NT2/D1 (cell line): ENCODE results near the gene NCF2.

ENCODE experiments used
- DNase-seq: peaks from one replicate; pipeline ENCODE4 v3.0.0-alpha.2; 2011; ENCODE audit warnings: low read depth, low spot score
- H3K27me3 ChIP-seq: 2 replicates; pipeline ENCODE4 v1.6.0; 2011; ENCODE audit warnings: mild to moderate bottlenecking; ENCODE audit not compliant: insufficient read length, insufficient read depth
- H3K36me3 ChIP-seq: 2 replicates; pipeline ENCODE4 v1.6.1; 2011; ENCODE audit warnings: mild to moderate bottlenecking, low read length, mixed read lengths; ENCODE audit not compliant: insufficient read depth, insufficient read length
- H3K4me1 ChIP-seq: 2 replicates; pipeline ENCODE4 v1.5.1; 2011; ENCODE audit not compliant: insufficient read depth, insufficient read length
- H3K4me3 ChIP-seq: 2 replicates; pipeline ENCODE4 v1.5.1; 2011; ENCODE audit warnings: low read depth; ENCODE audit not compliant: insufficient read length
- H3K9ac ChIP-seq: 2 replicates; pipeline ENCODE4 v1.6.0; 2011; ENCODE audit warnings: low read depth; ENCODE audit not compliant: insufficient read length
- H3K9me3 ChIP-seq: 2 replicates; pipeline ENCODE4 v1.5.1; 2011; ENCODE audit warnings: mild to moderate bottlenecking, low read length; ENCODE audit not compliant: insufficient read depth
- SUZ12 ChIP-seq: IDR thresholded peaks from 2 replicates; pipeline ENCODE4 v1.6.1; 2011; ENCODE audit not compliant: insufficient read length, insufficient read depth; ENCODE audit errors: extremely low read depth
- YY1 ChIP-seq: IDR thresholded peaks from 2 replicates; pipeline ENCODE4 v1.6.1; 2011; ENCODE audit not compliant: insufficient read length, insufficient read depth
- ZNF274 ChIP-seq: IDR thresholded peaks from 2 replicates; pipeline ENCODE4 v1.6.1; 2011; ENCODE audit warnings: mild to moderate bottlenecking, low read depth, low read length

NCF2 gene

DNA sequence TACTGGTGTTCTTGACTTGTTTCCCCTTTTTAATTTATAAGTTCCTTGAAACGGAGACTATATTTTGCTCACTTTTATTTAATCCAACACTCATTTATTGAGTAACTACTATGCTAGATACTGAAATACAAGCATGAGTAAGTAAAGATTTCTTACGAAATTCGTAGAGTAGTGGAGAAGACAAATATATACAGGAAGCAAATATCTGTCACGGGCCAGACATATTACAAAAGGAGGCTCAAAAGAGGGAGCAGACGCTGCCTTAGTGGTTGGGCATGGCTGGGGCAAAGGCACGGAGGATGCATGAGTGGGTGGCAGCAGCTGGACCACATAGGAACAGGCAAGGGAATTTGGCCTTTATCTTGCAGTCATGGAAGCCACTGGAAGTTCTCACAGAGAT is 6.8 kb downstream of the NCF2 start:
- DNase-seq, result no peak
- peaks cover 7% of the 10 kb centered on the region for H3K4me1 ChIP-seq
- H3K4me3 ChIP-seq, result no peak overlapping the region
- H3K27me3 ChIP-seq, result no peaks in the 10 kb centered on the region
- no peak overlapping the region for H3K9ac ChIP-seq
- H3K9me3 ChIP-seq, result no peaks in the 10 kb centered on the region
- TF ChIP-seq SUZ12 (no peak), YY1 (no peak), ZNF274 (no peak)
- no peaks in the 10 kb centered on the region for H3K36me3 ChIP-seq

GRCh38 chr1:183582021-183582713 is 8.1 kb downstream of the NCF2 start:
- no peaks in the 10 kb centered on the region for H3K27me3 ChIP-seq
- no peaks in the 10 kb centered on the region for H3K36me3 ChIP-seq
- H3K4me3 ChIP-seq, result no peak overlapping the region
- TF ChIP-seq YY1 (no peak), ZNF274 (no peak), SUZ12 (no peak)
- H3K4me1 ChIP-seq, result peaks cover 7% of the 10 kb centered on the region
- no peak overlapping the region for H3K9ac ChIP-seq
- no peak for DNase-seq
- no peaks in the 10 kb centered on the region for H3K9me3 ChIP-seq

DNA sequence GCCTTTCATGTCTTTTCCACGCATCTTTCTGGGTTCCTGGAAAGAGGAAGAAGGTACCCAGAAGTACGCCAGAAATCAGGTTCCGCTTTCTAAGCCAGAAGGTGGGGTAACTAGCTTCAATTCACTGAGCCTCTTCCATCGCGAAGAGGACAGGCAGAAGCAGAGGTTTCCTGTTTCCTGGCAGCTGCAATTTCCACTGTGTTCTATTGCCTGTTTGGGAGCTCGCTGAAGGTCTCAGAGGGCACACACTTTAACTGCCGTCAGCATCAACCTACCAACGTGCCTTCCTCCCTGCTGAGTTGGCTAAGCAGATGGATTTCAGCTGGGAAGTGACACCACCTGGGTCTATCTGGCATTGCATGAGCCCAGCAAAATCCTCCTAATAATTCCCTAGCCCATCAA is 10.0 kb downstream of the NCF2 start:
- DNase-seq, result no peak
- no peak overlapping the region for H3K9ac ChIP-seq
- TF ChIP-seq SUZ12, result no peak
- no peak for TF ChIP-seq ZNF274
- no peak for TF ChIP-seq YY1

GRCh38 chr1:183578856-183579255 is 11.4 kb downstream of the NCF2 start:
- Histone ChIP-seq H3K4me1 (peaks cover 7% of the 10 kb centered on the region), H3K9ac (no peak overlapping the region), H3K9me3 (no peaks in the 10 kb centered on the region), H3K27me3 (no peaks in the 10 kb centered on the region), H3K36me3 (no peaks in the 10 kb centered on the region), H3K4me3 (no peak overlapping the region)
- no peak for DNase-seq
- TF ChIP-seq ZNF274, result no peak
- no peak for TF ChIP-seq SUZ12
- TF ChIP-seq YY1, result no peak

More for the DNA sequence above, 10.0 kb downstream of the NCF2 start:
- H3K36me3 ChIP-seq, result no peaks in the 10 kb centered on the region
- H3K27me3 ChIP-seq, result no peaks in the 10 kb centered on the region
- H3K9me3 ChIP-seq, result no peaks in the 10 kb centered on the region
- H3K4me1 ChIP-seq, result peaks cover 7% of the 10 kb centered on the region
- no peak overlapping the region for H3K4me3 ChIP-seq

- peaks cover 7% of the 10 kb centered on the region for H3K4me1 ChIP-seq
- no peaks in the 10 kb centered on the region for H3K27me3 ChIP-seq
- DNase-seq, result no peak
- H3K9me3 ChIP-seq, result no peaks in the 10 kb centered on the region
- no peak overlapping the region for H3K9ac ChIP-seq
- TF ChIP-seq SUZ12 (no peak), ZNF274 (no peak), YY1 (no peak)
- no peak overlapping the region for H3K4me3 ChIP-seq
- no peaks in the 10 kb centered on the region for H3K36me3 ChIP-seq
Measured at GRCh38 chr1:183577897-183578465, 12.3 kb downstream of the NCF2 start.

- no peaks in the 10 kb centered on the region for H3K36me3 ChIP-seq
- no peaks in the 10 kb centered on the region for H3K4me1 ChIP-seq
- no peak for DNase-seq
- no peak overlapping the region for H3K9ac ChIP-seq
- no peaks in the 10 kb centered on the region for H3K27me3 ChIP-seq
- TF ChIP-seq ZNF274 (no peak), SUZ12 (no peak), YY1 (no peak)
- H3K9me3 ChIP-seq, result no peaks in the 10 kb centered on the region
- no peak overlapping the region for H3K4me3 ChIP-seq
Measured at GRCh38 chr1:183576537-183576936, 13.7 kb downstream of the NCF2 start.

- H3K9me3 ChIP-seq, result no peaks in the 10 kb centered on the region
- no peaks in the 10 kb centered on the region for H3K4me1 ChIP-seq
- H3K27me3 ChIP-seq, result no peaks in the 10 kb centered on the region
- H3K9ac ChIP-seq, result no peak overlapping the region
- no peaks in the 10 kb centered on the region for H3K36me3 ChIP-seq
- no peak for TF ChIP-seq YY1
- TF ChIP-seq ZNF274, result no peak
- no peak for TF ChIP-seq SUZ12
- H3K4me3 ChIP-seq, result no peak overlapping the region
- no peak for DNase-seq
Measured at GRCh38 chr1:183575606-183576005, 14.7 kb downstream of the NCF2 start.
